HEK293 (cell line): ENCODE measurements around the gene ARL5A.
A peak's percentile ranks its signal among the peaks of the same experiment; 100 is the strongest.

Experiments
- CTCF ChIA-PET: fragments of 350-600 bp; formaldehyde crosslinking; extraction: SDS; loops from one replicate; lab custom pipeline; 2021; ENCODE audit warnings: antibody characterized with exemption; lab: Yijun Ruan, JAX
- POLR2A ChIA-PET: fragments of 300-600 bp; formaldehyde crosslinking; extraction: SDS; loops from one replicate; lab custom pipeline; 2020; ENCODE audit warnings: antibody characterized with exemption, inconsistent platforms; lab: Yijun Ruan, JAX
- H3K27ac ChIP-seq: fragments of 200-500 bp; sonication (Bioruptor generic); 2 replicates; pipeline ENCODE4 v1.5.1; 2014; ENCODE audit warnings: low read depth, low read length, control low read depth, inconsistent platforms; ENCODE audit errors: extremely low read depth
- H3K36me3 ChIP-seq, 2 experiments: fragments of 200-500 bp in 1 of 2; sonication (Bioruptor generic) in 1 of 2; 1 replicate in 1 of 2; 2 replicates in 1 of 2; pipeline ENCODE4 v1.5.1; 2014 to 2017; ENCODE audit warnings: inconsistent platforms in 2 of 2, low read length in 2 of 2; ENCODE audit not compliant: control insufficient read depth in 2 of 2, insufficient read depth in 1 of 2
- H3K4me1 ChIP-seq: fragments of 200-500 bp; sonication (Bioruptor generic); 2 replicates; pipeline ENCODE4 v1.5.1; 2014; ENCODE audit warnings: mild to moderate bottlenecking, low read length, inconsistent platforms; ENCODE audit not compliant: control insufficient read depth, insufficient read depth
- H3K4me3 ChIP-seq: 2 replicates; pipeline ENCODE4 v1.5.1; 2011; ENCODE audit warnings: low read depth, mild to moderate bottlenecking, control low read depth, low read length, moderate library complexity
- H3K9me3 ChIP-seq: fragments of 200-500 bp; sonication (Bioruptor generic); 2 replicates; pipeline ENCODE4 v1.5.1; 2014; ENCODE audit warnings: low read depth, low read length, inconsistent platforms; ENCODE audit not compliant: control insufficient read depth, insufficient read depth
- CTCF ChIP-seq: fragments of 450-650 bp; formaldehyde crosslinking; IDR thresholded peaks from 2 replicates; pipeline ENCODE4 v1.5.1; 2016; ENCODE audit warnings: missing biosample characterization, missing genetic modification characterization
- HIC1 ChIP-seq: fragments of 450-650 bp; formaldehyde crosslinking; IDR thresholded peaks from 2 replicates; pipeline ENCODE4 v1.5.1; 2016; ENCODE audit warnings: missing biosample characterization, missing genetic modification characterization
- HOXD13 ChIP-seq: sonication (generic); formaldehyde crosslinking; IDR thresholded peaks from 2 replicates; pipeline ENCODE4 v1.8.0; 2022; ENCODE audit warnings: missing genetic modification reagents, borderline replicate concordance
- KLF7 ChIP-seq: fragments of 450-650 bp; formaldehyde crosslinking; IDR thresholded peaks from 2 replicates; pipeline ENCODE4 v1.5.1; 2016; ENCODE audit warnings: missing biosample characterization, missing genetic modification characterization, borderline replicate concordance
- SP3 ChIP-seq: fragments of 450-650 bp; formaldehyde crosslinking; IDR thresholded peaks from 2 replicates; pipeline ENCODE4 v1.5.1; 2016; ENCODE audit warnings: missing biosample characterization, missing genetic modification characterization
- TRIM28 ChIP-seq: IDR thresholded peaks from 2 replicates; pipeline ENCODE4 v1.6.1; 2011; ENCODE audit warnings: low read length, control low read depth, borderline replicate concordance
- WT1 ChIP-seq: fragments of 450-650 bp; formaldehyde crosslinking; IDR thresholded peaks from 2 replicates; pipeline ENCODE4 v1.5.1; 2016; ENCODE audit warnings: missing biosample characterization, missing genetic modification characterization
- ZFHX2 ChIP-seq: fragments of 450-650 bp; formaldehyde crosslinking; conservative IDR thresholded peaks from 2 replicates; pipeline ENCODE4 v1.5.1; 2016; ENCODE audit warnings: missing biosample characterization, missing genetic modification characterization
- ZNF121 ChIP-seq: fragments of 450-650 bp; formaldehyde crosslinking; IDR thresholded peaks from 2 replicates; pipeline ENCODE4 v1.5.1; 2016; ENCODE audit warnings: missing biosample characterization, missing genetic modification characterization
- ZNF132 ChIP-seq: fragments of 450-650 bp; formaldehyde crosslinking; IDR thresholded peaks from 2 replicates; pipeline ENCODE4 v1.5.1; 2017; ENCODE audit warnings: missing biosample characterization, missing genetic modification characterization, borderline replicate concordance
- ZNF140 ChIP-seq: fragments of 450-650 bp; formaldehyde crosslinking; IDR thresholded peaks from 2 replicates; pipeline ENCODE4 v1.5.1; 2016; ENCODE audit warnings: missing biosample characterization, missing genetic modification characterization
- ZNF184 ChIP-seq: fragments of 450-650 bp; IDR thresholded peaks from 2 replicates; pipeline ENCODE4 v1.5.1; 2018; ENCODE audit warnings: missing biosample characterization, mild to moderate bottlenecking, missing genetic modification characterization
- ZNF248 ChIP-seq: fragments of 450-650 bp; formaldehyde crosslinking; IDR thresholded peaks from 2 replicates; pipeline ENCODE4 v1.5.1; 2017; ENCODE audit warnings: missing biosample characterization, missing genetic modification characterization
- ZNF292 ChIP-seq: fragments of 450-650 bp; formaldehyde crosslinking; IDR thresholded peaks from 2 replicates; pipeline ENCODE4 v1.5.1; 2016; ENCODE audit warnings: low read depth, missing biosample characterization, missing genetic modification characterization, borderline replicate concordance
- ZNF335 ChIP-seq: fragments of 450-650 bp; formaldehyde crosslinking; conservative IDR thresholded peaks from 2 replicates; pipeline ENCODE4 v1.5.1; 2016; ENCODE audit warnings: missing biosample characterization, missing genetic modification characterization
- ZNF48 ChIP-seq: fragments of 450-650 bp; formaldehyde crosslinking; IDR thresholded peaks from 2 replicates; pipeline ENCODE4 v1.5.1; 2016; ENCODE audit warnings: missing biosample characterization, missing genetic modification characterization
- ZNF510 ChIP-seq: fragments of 450-650 bp; formaldehyde crosslinking; IDR thresholded peaks from 2 replicates; pipeline ENCODE4 v1.5.1; 2018; ENCODE audit warnings: mild to moderate bottlenecking, missing genetic modification characterization, missing biosample characterization; ENCODE audit not compliant: insufficient replicate concordance
- ZNF521 ChIP-seq: fragments of 450-650 bp; formaldehyde crosslinking; IDR thresholded peaks from 2 replicates; pipeline ENCODE4 v1.5.1; 2017; ENCODE audit warnings: missing biosample characterization, mild to moderate bottlenecking, missing genetic modification characterization
- ZNF555 ChIP-seq: fragments of 450-650 bp; formaldehyde crosslinking; conservative IDR thresholded peaks from 2 replicates; pipeline ENCODE4 v1.5.1; 2017; ENCODE audit warnings: missing biosample characterization, mild to moderate bottlenecking, missing genetic modification characterization, inconsistent platforms
- ZNF596 ChIP-seq: fragments of 450-650 bp; IDR thresholded peaks from 2 replicates; pipeline ENCODE4 v1.5.0; 2018; ENCODE audit warnings: missing biosample characterization, mild to moderate bottlenecking, missing genetic modification characterization, moderate library complexity
- ZNF639 ChIP-seq: fragments of 450-650 bp; formaldehyde crosslinking; IDR thresholded peaks from 2 replicates; pipeline ENCODE4 v1.5.1; 2016; ENCODE audit warnings: missing biosample characterization, missing genetic modification characterization
- ZNF658 ChIP-seq: fragments of 450-650 bp; formaldehyde crosslinking; IDR thresholded peaks from 2 replicates; pipeline ENCODE4; 2016; ENCODE audit warnings: missing biosample characterization, missing genetic modification characterization
- ZNF830 ChIP-seq: fragments of 450-650 bp; IDR thresholded peaks from 2 replicates; pipeline ENCODE4 v1.5.0; 2018; ENCODE audit warnings: missing biosample characterization, missing genetic modification characterization, low read depth, mild to moderate bottlenecking, moderate library complexity

The ARL5A gene

GRCh38 chr2:151757861-151758260 lies 70.4 kb downstream of the ARL5A start (continued):
- TF ChIP-seq HIC1 = no peak
- no peak for TF ChIP-seq ZNF658 (tag by site-specific recombination)
- TF ChIP-seq ZNF248 (tag by site-specific recombination) = no peak
- no peak for TF ChIP-seq ZNF830 (tag by site-specific recombination)
- no peak for TF ChIP-seq ZNF521

GRCh38 chr2:151756820-151757219 lies 71.4 kb downstream of the ARL5A start:
- H3K27ac ChIP-seq = no peak overlapping the region
- no peak overlapping the region for H3K4me3 ChIP-seq
- POLR2A ChIA-PET = no interaction called here
- H3K36me3 ChIP-seq = no peaks in the 10 kb centered on the region
- H3K4me1 ChIP-seq = no peaks in the 10 kb centered on the region; the same call in 1 of the 2 replicates
- no peaks in the 10 kb centered on the region for H3K9me3 ChIP-seq
- CTCF ChIA-PET = interaction anchor here (0.8 kb wide), 1 partner anchor 191 kb away, joined by 3 read pairs; no protein-coding TSS in a partner anchor
- TF ChIP-seq TRIM28 (peak; percentile 41; the same call in 1 of the 2 replicates), ZNF292 (tag by site-specific recombination) (no peak)

- CTCF ChIA-PET = interaction anchor here (0.8 to 1.4 kb wide), 2 partner anchors 9 to 39 kb away, joined by 3 read pairs; no protein-coding TSS in a partner anchor
- no peak for TF ChIP-seq ZNF48 (tag by site-specific recombination)
- TF ChIP-seq ZNF658 (tag by site-specific recombination) = no peak
- no peak for TF ChIP-seq ZNF555
- TF ChIP-seq WT1 (tag by site-specific recombination) = no peak
- TF ChIP-seq ZNF510 (tag by site-specific recombination) = no peak
- no peak for TF ChIP-seq ZNF335
- no peak for TF ChIP-seq ZNF121
- TF ChIP-seq ZFHX2 (tag by site-specific recombination) = no peak
- no peak for TF ChIP-seq CTCF (tag by site-specific recombination)
- no peak for TF ChIP-seq HOXD13 (CRISPR knock-in tag)
- TF ChIP-seq ZNF132 = no peak
- no peak for TF ChIP-seq ZNF639 (tag by site-specific recombination)
- TF ChIP-seq SP3 (tag by site-specific recombination) = no peak
- no peak for TF ChIP-seq ZNF140
- no peak for TF ChIP-seq ZNF596 (tag by site-specific recombination)
- no peak for TF ChIP-seq KLF7 (tag by site-specific recombination)
- TF ChIP-seq ZNF184 (tag by site-specific recombination) = no peak
Observed at GRCh38 chr2:151754253-151754897, 73.8 kb downstream of the ARL5A start.

More at GRCh38 chr2:151754253-151754897, 73.8 kb downstream of the ARL5A start:
- H3K36me3 ChIP-seq = no peaks in the 10 kb centered on the region
- no peak overlapping the region for H3K27ac ChIP-seq
- no peaks in the 10 kb centered on the region for H3K9me3 ChIP-seq
- POLR2A ChIA-PET = no interaction called here
- H3K4me3 ChIP-seq = no peak overlapping the region
- no peaks in the 10 kb centered on the region; the same call in 1 of the 2 replicates for H3K4me1 ChIP-seq
